NCI-H460 (cell line): ENCODE measurements around the gene ZNF507. TPM values are rescaled to one million over a fixed set of nuclear protein-coding genes. Genes with fewer than 3 reads are reported as not detected.

ENCODE experiments used
- DNase-seq: peaks from one replicate; pipeline ENCODE4 v3.0.0-alpha.2; 2016; ENCODE audit warnings: low read depth; ENCODE audit errors: extremely low read depth
- total RNA-seq: library from RNA; depleted of rRNA; stranded (reverse); fragments of >200 nt; shearing (Covaris generic); gene quantifications from 2 replicates; pipeline ENCODE4 v1.2.3, GENCODE V29; 2014

ZNF507 gene
- total RNA-seq, 1 experiment from 2014 or later, result 10.4 TPM

DNA sequence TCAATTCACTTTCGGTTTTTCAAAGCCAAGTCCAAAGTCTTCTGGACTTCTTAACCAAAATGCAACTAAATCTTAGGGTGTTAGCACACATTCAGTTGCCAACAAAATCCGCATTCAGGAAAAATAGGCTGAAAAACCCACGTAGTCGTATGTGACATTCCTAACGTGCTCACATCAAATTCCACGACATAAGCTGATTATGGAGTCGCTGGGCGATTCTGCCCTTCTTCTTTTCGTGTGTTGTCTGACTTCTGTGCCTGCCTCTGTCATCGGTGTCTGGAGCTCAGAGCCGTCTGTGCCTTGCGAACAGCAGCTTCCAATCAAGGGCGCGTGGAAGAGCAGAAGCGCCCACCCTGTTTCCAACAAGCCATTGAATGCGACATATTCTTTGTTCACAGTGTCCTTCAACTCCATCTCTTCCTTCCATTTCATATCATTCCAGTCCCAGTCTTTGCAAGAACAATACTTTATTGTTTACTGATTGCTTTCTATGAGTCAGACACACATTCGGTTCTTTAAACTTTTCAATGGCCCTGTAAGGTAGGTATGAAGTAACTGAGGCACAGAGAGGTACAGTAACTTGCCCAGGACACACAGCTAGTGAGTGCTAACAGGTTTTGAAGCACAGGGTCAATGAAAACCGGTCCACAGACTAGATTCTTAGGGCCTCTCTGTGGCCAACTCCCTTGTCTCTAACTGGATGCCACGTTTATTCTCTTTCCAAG, 8.2 kb upstream of the ZNF507 start:
- DNase-seq, result no peak

GRCh38 chr19:32339423-32339822, 6.0 kb upstream of the ZNF507 start:
- no peak for DNase-seq

GRCh38 chr19:32339988-32340874, 5.2 kb upstream of the ZNF507 start:
- DNase-seq, result peak; percentile 40

GRCh38 chr19:32342695-32343094, 2.7 kb upstream of the ZNF507 start:
- no peak for DNase-seq

GRCh38 chr19:32343550-32344262, 1.7 kb upstream of the ZNF507 start:
- DNase-seq, result no peak

- no peak for DNase-seq
Measured at GRCh38 chr19:32346901-32347300, 1.5 kb downstream of the ZNF507 start.

- no peak for DNase-seq
Measured at GRCh38 chr19:32347573-32347972, 2.2 kb downstream of the ZNF507 start.

DNA sequence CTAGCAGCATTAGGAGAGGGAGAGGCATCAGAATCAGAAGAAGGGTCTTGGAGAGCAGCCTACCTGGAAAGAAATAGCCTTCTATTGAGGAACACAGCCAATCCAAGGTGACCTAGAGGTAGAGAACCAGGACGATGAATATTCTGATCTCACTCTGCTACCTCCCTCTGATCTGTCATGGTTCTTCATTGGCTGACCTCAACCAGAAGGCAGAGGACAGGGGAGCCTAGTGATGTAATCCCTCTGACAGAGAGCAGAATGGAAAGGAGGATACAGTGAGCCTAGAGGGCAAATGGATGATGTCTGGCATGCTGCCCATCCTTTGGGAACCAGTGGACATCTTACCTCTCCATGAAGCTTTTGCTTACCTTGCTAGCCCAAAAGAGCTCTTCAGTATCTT, 3.6 kb downstream of the ZNF507 start:
- no peak for DNase-seq

GRCh38 chr19:32349724-32350470, 4.5 kb downstream of the ZNF507 start:
- no peak for DNase-seq

DNA sequence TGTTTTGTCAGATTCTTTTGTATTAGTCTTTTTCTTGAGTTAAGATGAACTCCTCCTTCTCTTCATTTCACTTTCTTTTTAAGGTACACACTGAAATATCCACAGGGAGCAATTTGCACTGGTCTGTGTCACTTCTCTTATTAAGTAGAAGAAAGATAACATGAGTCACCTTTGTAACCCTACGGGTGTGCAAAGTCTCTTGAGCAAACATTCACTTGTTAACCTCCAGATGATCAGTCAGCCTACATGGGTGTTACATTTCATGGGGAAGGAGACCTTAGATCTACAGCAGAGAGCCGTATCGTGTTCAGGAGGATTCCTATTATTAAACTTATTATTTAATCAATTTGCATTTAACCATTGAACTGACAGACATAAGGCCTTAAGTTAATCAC, 5.1 kb downstream of the ZNF507 start:
- DNase-seq, result no peak

- no peak for DNase-seq
Measured at GRCh38 chr19:32350987-32351348, 5.6 kb downstream of the ZNF507 start.

- no peak for DNase-seq
Measured at GRCh38 chr19:32352241-32352630, 6.8 kb downstream of the ZNF507 start.

GRCh38 chr19:32354345-32354744, 8.9 kb downstream of the ZNF507 start:
- DNase-seq, result no peak

- no peak for DNase-seq
Measured at GRCh38 chr19:32355309-32355708, 9.9 kb downstream of the ZNF507 start.

- DNase-seq, result no peak
Measured at GRCh38 chr19:32357720-32358119, 12.3 kb downstream of the ZNF507 start.

GRCh38 chr19:32358321-32358720, 12.9 kb downstream of the ZNF507 start:
- no peak for DNase-seq

DNA sequence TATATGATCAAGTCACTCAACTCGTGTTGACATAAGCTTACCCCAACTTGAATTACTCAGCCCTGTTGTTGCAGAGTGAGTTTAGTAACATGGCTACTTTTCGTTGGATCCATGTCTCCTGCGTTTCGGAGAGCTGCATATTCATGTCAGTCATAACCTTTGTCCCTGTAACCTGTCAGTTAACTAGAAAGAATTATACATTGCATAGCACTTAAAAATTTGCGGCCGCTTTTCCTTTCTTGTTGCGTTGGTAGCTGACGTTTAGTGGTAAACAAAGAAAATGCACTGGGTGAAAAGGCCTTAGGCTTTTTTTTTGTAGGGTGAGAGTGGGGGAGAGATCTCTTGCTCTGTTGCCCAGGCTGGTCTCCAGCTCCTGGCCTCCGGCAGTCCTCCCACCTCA, 14.2 kb downstream of the ZNF507 start:
- no peak for DNase-seq

DNA sequence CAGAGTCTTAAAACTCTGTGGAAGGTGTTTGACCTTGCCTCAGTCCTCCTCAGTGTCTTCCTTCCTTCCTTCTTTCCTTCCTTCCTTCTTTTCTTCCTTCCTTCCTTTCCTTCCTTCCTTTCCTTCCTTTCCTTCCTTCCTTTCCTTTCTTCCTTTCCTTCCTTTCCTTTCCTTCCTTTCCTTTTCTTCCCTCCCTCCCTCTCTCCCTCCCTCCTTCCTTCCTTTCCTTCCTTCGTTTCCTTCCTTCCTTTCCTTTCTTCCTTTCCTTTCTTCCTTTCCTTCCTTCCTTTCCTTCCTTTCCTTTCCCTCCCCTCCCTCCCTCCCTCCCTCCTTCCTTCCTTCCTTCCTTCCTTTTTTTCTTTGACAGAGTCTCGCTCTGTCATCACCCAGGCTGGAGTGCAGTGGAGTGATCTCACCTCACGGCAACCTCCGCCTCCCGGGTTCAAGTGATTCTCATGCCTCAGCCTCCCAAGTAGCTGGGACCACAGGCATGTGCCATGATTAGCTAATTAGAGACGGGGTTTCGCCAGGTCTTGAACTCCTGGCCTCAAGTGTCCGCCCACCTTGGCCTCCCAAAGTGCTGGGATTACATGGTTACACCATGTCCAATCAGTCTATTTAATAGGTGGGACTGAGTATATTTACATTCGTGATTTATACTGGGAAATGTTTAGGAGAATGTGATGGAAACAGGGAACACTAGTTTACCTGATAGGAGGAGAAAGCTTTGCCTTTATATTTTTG, 16.3 kb downstream of the ZNF507 start:
- no peak for DNase-seq

DNA sequence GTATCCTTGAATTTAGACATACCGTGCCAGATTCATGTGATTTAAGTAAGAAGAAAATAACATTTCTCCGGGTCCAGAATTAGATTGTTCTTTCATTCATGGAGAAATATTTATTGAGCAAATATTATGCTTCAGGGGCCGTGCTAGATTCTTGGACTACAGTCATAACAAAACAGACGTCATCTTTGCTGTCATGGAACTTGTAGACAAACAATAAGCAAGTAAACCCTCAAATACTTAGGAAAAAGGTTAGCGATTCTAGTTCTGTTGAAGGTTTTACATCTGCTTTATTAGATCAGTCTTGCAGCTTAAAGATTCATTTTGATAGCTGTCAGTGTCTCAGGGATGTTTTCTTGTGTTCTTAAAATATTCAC, 16.9 kb downstream of the ZNF507 start:
- peak; percentile 38 for DNase-seq

GRCh38 chr19:32363175-32363574, 17.8 kb downstream of the ZNF507 start:
- no peak for DNase-seq
